Measurements from ENCODE around the gene TRIP4.

TRIP4 gene

GRCh38 chr15:64447536-64448315 is 60.1 kb downstream of the TRIP4 start:
- no peak for DNase-seq (ENCODE audit: low read depth in 2 of 2)

- no peak for DNase-seq (ENCODE audit: low read depth in 2 of 2)
These were observed 65.5 kb downstream of the TRIP4 start for GRCh38 chr15:64452988-64453688.

GRCh38 chr15:64453689-64454037 is 66.0 kb downstream of the TRIP4 start:
- DNase-seq (ENCODE audit: low read depth in 2 of 2): no peak

GRCh38 chr15:64454282-64454681 is 66.6 kb downstream of the TRIP4 start:
- no peak for DNase-seq (ENCODE audit: low read depth in 2 of 2)

GRCh38 chr15:64455961-64456371 is 68.3 kb downstream of the TRIP4 start:
- DNase-seq (ENCODE audit: low read depth in 2 of 2): no peak

GRCh38 chr15:64456634-64457108 is 69.0 kb downstream of the TRIP4 start:
- no peak for DNase-seq (ENCODE audit: low read depth in 2 of 2)

- no peak for DNase-seq (ENCODE audit: low read depth in 2 of 2)
These were observed 71.6 kb downstream of the TRIP4 start for GRCh38 chr15:64459066-64459781.

- DNase-seq (ENCODE audit: low read depth in 2 of 2): peak; percentile 85 to 87
These were observed 72.6 kb downstream of the TRIP4 start, which contains the start of gene ZNF609 for GRCh38 chr15:64460206-64460723. Gene ZNF609, plus strand, starts transcription at chr15:64460578. Its CDS starts 38,842 bp downstream, at chr15:64499420.

GRCh38 chr15:64460724-64461720 is 73.4 kb downstream of the TRIP4 start:
- DNase-seq (ENCODE audit: low read depth in 2 of 2): peak; percentile 51

GRCh38 chr15:64461721-64462162 is 74.1 kb downstream of the TRIP4 start:
- no peak for DNase-seq (ENCODE audit: low read depth in 2 of 2)

GRCh38 chr15:64462492-64462891 is 74.9 kb downstream of the TRIP4 start:
- no peak for DNase-seq (ENCODE audit: low read depth in 2 of 2)

- no peak for DNase-seq (ENCODE audit: low read depth in 2 of 2)
These were observed 76.8 kb downstream of the TRIP4 start for GRCh38 chr15:64464276-64465005.

GRCh38 chr15:64466408-64467141 is 78.9 kb downstream of the TRIP4 start:
- DNase-seq (ENCODE audit: low read depth in 2 of 2): no peak

GRCh38 chr15:64472161-64472560 is 84.5 kb downstream of the TRIP4 start:
- DNase-seq (ENCODE audit: low read depth in 2 of 2): no peak

- DNase-seq (ENCODE audit: low read depth in 2 of 2): no peak
These were observed 87.2 kb downstream of the TRIP4 start for GRCh38 chr15:64474846-64475245.

GRCh38 chr15:64476550-64476949 is 88.9 kb downstream of the TRIP4 start:
- DNase-seq (ENCODE audit: low read depth in 2 of 2): no peak

GRCh38 chr15:64478863-64479262 is 91.2 kb downstream of the TRIP4 start:
- DNase-seq (ENCODE audit: low read depth in 2 of 2): no peak

GRCh38 chr15:64480891-64481290 is 93.3 kb downstream of the TRIP4 start:
- no peak for DNase-seq (ENCODE audit: low read depth in 2 of 2)

GRCh38 chr15:64483749-64484148 is 96.1 kb downstream of the TRIP4 start:
- no peak for DNase-seq (ENCODE audit: low read depth in 2 of 2)
